Activated effector memory CD4-positive, alpha-beta T cell treated with Interleukin-2 at 50 U/mL for 16 hours (primary cell): ENCODE measurements around the gene PTPRU.
A peak's percentile ranks its signal among the peaks of the same experiment; 100 is the strongest.
"Not testable (repeated sequence)": the region's sequence is repeated elsewhere in the genome, so short reads cannot be mapped to it uniquely, and the experiment has no call there.

Source experiments
- DNase-seq: peaks from one replicate; pipeline ENCODE4 v3.0.0-alpha.2; 2020

The PTPRU gene

GRCh38 chr1:29222686-29223085 is 13.6 kb upstream of the PTPRU start:
- no peak for DNase-seq

DNA sequence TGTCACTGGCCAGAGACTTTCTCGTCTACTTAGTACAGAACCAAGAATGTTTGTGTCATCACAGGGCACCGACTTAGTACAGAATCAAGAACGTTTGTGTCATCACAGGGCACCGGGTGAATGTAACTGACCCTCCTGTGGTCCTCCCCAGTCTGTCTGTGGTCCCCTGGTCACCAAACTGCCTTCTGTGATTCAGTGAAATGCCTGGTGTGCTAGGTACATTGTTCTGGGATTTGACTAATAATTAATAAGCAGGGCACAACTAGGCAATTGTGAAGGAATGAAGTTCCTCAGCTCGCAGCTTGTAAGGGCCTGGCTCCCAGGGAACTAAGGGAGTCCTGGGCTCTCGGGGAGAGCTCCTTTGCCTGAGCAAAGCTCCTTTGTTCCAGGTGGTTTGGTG is 12.8 kb upstream of the PTPRU start:
- DNase-seq, result no peak

DNA sequence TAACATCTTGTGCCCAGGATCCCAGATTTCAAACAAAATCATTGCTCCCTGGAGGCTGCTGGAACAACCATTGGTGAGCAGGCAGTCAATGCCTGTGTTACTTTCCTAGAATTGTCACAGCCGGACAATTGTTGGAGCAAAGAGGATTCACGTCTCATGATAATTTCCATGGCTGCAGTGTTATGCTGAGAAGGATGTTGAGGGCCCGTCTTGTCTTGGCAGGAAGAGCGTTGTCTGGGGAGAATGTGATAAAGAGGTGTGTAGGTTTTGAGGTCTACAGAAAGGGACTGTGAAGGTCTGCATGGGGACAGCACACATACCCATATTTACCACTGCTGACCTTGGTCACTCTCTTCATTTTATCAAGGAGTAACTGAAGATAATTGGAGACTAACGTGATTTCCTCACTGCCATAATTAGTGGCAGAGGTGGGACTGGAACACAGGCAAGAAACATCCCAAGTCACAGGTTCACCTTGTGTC is 11.9 kb upstream of the PTPRU start:
- DNase-seq, result no peak

GRCh38 chr1:29225361-29225760 is 11.0 kb upstream of the PTPRU start:
- DNase-seq, result no peak

GRCh38 chr1:29227511-29227910 is 8.8 kb upstream of the PTPRU start:
- DNase-seq, result no peak

GRCh38 chr1:29230204-29230552 is 6.1 kb upstream of the PTPRU start:
- no peak for DNase-seq

- DNase-seq, result peak; percentile 91
These were observed 5.6 kb upstream of the PTPRU start, which contains the start of gene MECR for GRCh38 chr1:29230553-29231378. MECR (minus strand) TSS chr1:29230934; CDS start chr1:29230906, 28 bp downstream.

DNA sequence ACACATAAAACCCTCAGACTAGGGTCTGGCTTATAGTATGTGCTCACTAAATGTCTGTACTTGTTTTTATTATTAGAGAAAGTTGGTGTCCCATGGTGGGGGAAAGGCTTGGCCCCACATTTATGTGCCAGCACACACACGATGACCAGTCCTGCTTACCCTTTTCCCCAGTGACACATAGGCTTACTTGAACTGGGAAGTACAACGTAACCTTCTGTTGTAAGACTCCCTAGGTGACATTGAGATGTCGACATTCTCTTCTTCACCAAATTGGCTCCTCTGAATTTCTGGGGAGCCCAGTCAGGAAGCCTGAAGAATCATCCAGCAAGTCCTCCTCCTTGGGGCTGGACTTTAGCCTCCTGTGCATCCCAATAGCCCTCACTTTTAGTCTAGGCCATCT is 3.9 kb upstream of the PTPRU start:
- no peak for DNase-seq

DNA sequence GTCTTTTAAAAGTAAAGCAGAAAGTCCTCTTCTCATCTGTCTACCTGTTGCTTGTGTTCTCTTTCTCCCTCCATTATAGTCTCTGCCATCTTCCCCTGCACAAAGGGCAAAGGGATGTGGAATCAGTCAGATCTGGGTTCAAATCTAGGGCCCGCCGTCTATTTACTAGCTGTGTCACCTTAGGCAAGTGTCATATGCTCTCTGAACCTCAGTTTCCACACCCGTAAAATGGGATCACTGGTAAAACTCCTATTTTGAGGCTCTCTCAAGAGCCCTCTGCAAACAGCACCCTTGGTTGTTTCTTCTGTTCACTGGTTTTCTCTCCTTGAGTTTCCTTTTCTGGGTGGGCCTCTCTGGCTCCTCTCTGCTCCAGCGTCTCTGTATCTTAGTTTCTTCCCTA is 2.6 kb upstream of the PTPRU start:
- no peak for DNase-seq

DNA sequence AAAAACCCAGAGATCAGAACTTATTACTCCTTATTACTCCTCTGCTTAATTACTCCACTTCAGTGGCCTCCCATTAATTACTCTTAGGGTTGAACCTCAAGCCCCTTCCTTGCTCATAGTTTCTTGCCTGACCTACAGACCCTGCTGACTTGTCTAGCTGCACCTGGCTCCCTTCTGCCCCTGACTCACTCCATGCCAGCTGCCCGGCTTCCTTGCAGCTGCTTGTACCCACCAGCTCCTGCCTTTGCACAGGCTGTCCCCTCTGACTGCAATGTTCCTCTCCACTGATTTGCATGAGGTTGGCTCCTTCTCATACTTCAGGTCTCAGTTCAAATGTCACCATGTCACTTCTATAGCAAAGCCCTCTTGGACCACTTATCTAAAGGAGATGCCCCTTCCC is 1.9 kb upstream of the PTPRU start:
- DNase-seq, result no peak

DNA sequence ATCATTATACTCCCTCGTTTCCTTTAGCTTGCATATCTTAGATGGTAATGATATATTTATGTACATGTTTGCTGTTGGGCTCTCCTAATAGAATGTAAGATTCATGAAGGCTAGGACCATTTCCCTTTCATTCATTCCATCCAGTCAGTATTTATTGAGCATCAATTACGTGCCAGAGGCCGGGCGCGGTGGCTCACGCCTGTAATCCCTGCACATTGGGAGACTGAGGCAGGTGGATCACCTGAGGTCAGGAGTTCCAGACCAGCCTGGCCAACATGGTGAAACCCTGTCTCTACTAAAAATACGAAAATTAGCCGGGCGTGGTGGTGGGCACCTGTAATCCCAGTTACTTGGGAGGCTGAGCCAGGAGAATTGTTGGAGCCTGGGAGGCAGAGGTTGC is 1.4 kb upstream of the PTPRU start:
- DNase-seq, result not testable (repeated sequence)

DNA sequence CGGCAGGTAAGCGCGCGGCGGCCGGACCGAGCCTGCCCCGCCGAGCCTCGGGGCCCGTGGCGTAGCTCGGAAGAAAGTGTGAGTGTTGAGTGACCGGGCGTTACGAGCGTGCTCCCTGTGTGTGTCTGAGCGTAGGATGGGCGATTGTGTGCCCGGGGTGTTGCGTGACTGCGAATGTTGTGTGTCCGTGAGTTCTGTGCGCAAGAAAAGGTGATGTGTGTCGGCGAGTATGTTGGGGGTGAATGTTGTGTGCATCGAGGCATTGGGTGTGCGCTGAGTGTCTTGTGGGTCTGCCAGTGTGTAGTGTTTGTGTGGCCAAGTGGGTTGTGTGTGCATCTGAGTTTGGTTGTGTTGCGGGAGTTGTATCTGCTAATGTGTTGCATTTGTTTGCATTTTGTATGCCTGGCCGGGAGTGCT is 398 bp downstream of the PTPRU start:
- no peak for DNase-seq

DNA sequence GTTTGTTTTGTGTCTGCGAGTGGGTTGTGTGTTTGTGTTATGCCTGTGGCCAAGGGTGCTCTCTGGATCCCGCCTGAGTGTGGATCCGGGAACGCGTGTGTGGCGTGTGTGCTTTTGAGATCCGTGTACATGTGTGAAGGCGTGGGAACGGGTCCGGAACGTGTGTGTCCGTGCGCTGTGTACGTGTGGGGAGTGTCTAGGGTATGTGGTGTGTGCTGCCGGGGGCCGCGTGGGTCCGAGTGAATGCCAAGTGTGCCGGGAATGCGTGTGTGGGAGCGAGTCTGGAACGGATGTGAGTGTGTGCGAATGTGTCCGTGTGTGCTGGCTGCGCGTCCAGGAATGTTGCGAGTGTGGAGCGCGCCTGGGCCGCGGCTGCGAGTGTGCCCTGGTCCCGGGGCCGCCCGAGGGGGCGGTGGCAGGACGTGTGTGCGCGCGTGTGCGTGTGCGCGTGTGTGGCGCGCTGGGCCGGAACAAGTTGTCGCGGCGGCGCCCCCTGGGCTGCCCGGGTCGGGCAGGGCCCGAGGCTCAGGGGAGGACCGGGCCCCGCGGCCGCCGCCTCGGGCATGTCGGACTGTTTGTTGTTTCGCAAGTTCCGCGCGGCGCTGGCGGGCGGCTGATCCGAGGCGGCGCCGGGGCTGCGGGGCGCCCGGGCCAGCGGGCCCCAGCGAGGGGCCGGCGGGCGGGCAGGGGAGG is 953 bp downstream of the PTPRU start:
- no peak for DNase-seq

- no peak for DNase-seq
These were observed 1.7 kb downstream of the PTPRU start for GRCh38 chr1:29237852-29238619.

DNA sequence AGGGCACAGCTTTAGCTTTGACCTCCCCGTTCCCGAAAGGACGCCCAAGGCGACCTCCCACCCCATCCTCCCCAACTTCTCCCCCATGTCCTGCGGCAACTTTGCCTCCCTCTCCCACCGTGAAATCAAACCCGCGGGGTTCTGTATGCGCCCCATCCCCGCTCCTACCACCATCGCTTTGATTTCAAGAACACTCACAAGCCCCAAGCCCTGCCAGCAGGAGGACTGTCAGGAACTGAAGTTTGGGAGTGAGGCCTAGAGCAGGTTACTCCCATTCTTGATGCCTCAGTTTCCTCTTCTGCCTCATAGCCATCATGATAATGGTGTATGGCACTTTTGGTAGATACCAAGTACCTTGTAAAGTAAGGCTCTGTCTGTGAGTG is 2.3 kb downstream of the PTPRU start:
- DNase-seq, result no peak

DNA sequence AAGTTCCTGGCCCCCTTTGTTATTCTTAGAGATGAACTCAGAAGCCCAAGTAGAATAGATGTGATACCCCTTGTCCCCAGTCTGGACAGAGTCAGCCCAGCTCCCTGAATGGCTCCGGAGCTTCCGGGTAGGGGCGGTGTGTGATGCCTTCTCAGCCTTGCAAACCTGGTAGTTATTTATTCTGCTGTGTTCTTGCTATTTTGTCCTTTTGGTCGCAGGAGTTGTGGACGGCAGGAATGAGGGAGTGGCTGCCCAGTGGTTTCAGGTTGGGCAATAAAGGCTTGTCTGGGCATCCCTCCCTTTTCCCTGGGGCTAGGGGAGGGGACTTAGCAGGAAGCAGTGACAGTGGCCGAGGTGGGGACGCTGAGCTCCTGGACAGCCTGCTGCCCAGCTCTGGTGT is 2.8 kb downstream of the PTPRU start:
- no peak for DNase-seq

DNA sequence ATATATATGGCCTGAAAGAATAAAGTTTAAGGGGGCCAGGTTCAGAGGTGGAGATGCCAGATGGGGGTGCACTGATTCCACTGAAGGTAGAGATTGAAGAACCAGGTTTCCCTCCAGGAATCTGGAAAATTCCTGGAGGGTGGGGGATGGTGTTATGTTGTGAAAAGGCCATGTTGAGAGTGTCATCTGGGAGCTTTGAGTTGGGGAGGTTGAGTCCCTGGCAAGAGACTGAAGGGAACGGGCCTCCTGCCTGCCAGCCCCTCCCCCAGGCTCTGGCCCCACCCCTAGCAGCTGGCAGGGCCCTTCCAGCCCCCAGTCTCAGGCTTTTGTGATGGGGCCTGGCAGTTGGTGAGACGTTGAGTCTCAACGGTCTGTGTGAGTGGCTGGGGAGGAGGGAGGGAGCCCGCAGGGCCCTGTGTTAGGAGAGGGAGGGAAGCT is 4.1 kb downstream of the PTPRU start:
- DNase-seq, result no peak

DNA sequence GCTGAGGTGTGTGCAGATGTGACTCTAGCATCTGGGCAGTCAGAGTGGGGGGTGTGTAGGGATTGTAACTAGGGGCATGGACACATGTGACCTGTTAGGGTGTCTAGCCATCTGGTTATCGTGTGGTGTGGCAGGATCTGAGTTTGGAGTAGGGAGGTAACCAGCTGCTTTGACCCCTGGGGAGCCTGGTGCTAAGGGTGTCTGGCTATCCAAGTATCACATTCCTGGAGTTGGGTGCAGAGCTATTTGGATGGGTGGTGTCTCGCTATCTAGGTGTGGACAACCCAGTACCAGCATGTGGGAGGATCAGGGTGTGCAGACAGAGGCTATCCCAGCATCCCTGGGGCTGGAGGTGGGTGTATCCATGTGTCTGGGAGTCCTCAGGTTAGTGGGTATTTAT is 4.7 kb downstream of the PTPRU start:
- no peak for DNase-seq

GRCh38 chr1:29243023-29243870 is 6.9 kb downstream of the PTPRU start:
- no peak for DNase-seq

DNA sequence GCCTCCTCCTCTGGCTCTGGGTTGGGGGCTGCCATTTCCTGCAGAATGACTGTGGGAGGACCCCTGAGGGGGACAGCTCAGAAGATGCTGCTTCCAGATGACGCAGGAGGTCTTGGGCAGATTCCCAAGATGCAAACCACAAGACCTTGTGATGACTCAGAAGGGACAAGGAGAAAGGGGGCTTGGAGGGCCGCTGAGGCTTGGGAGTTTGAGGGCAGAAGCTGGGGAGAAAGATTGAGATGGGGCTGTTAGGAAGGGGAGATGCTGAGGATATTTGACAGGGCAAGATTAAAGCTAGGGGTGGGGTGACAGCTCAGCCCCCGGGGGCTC is 7.5 kb downstream of the PTPRU start:
- no peak for DNase-seq

GRCh38 chr1:29245261-29245660 is 8.9 kb downstream of the PTPRU start:
- DNase-seq, result no peak

DNA sequence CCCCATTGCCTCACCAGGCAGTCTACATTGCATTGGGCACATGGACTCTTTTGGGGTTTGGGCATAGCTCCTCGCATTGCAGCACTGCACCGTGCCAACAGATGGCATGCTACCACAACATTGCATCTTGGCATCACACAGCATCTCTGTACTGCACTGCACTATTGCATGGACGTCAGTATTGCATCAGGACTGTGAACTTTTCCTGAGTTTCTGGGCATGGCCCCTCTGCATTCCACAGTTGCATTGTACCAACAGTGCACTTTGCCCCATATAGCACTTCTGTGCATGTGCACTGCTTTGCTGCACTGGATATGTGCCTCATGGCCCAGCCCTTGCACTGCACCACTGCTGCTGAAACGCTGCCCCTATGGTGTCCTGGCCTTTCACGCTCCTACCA is 9.6 kb downstream of the PTPRU start:
- no peak for DNase-seq

DNA sequence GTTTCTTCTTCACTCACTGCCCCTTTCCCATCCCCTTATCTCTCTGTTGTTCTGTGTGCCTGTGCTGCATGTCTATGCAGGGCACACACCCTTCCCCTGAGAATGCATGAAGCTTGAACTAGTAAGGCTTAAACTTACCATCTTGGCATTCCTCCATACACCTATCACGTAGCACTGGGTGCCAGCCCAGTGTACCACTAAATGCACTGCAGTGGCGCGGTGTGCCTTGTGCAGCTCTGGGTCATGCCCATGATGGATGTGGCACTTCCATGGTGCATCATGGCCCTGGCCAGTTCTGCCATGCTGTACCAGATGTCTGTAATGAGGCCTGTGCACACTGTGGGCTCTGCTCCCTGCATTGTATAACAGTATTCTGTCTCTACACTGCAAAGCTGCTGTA is 10.7 kb downstream of the PTPRU start:
- DNase-seq, result no peak
